Mesodermal cell (in vitro differentiated cells): ENCODE data around the gene RNF41.
A peak's percentile ranks its signal among the peaks of the same experiment; 100 is the strongest.

ENCODE experiments used
- H3K27ac ChIP-seq: 2 replicates; pipeline ENCODE4 v1.7.0; 2013; ENCODE audit warnings: mild to moderate bottlenecking, low read depth, low read length, moderate library complexity; ENCODE audit not compliant: severe bottlenecking
- H3K36me3 ChIP-seq: 2 replicates; pipeline ENCODE4 v1.7.1; 2013; ENCODE audit warnings: mild to moderate bottlenecking, low read length, moderate library complexity; ENCODE audit not compliant: control insufficient read depth, insufficient read depth
- H3K4me1 ChIP-seq: one replicate; pipeline ENCODE4 v1.7.1; 2013; ENCODE audit warnings: mild to moderate bottlenecking, low read length; ENCODE audit not compliant: insufficient read depth, control insufficient read depth, poor library complexity, severe bottlenecking
- H3K4me3 ChIP-seq: 2 replicates; pipeline ENCODE4 v1.7.0; 2013; ENCODE audit warnings: low read length, control low read depth, mild to moderate bottlenecking; ENCODE audit not compliant: insufficient read depth, poor library complexity, severe bottlenecking; ENCODE audit errors: extremely low read depth
- H3K9me3 ChIP-seq: 2 replicates; pipeline ENCODE4 v1.7.1; 2013; ENCODE audit warnings: mild to moderate bottlenecking, low read length, moderate library complexity; ENCODE audit not compliant: control insufficient read depth
- WGBS, 2 experiments: methylation state at CpG; one replicate each; pipeline ENCODE4 v1.1.5; 2013; ENCODE audit warnings: missing lambda C conversion rate in 2 of 2; ENCODE audit not compliant: insufficient coverage in 2 of 2; 5-methylcytosine and 5-hydroxymethylcytosine counted together

The RNF41 gene

GRCh38 chr12:56165369-56165768 lies 56.4 kb downstream of the RNF41 start:
- Histone ChIP-seq H3K4me1 (peaks cover 14% of the 10 kb centered on the region), H3K36me3 (peaks cover 93% of the 10 kb centered on the region)

GRCh38 chr12:56164345-56164729 lies 57.4 kb downstream of the RNF41 start:
- Histone ChIP-seq H3K9me3 (no peaks in the 10 kb centered on the region), H3K4me1 (peaks cover 18% of the 10 kb centered on the region), H3K36me3 (peaks cover 93% of the 10 kb centered on the region), H3K27ac (no peak overlapping the region), H3K4me3 (no peak overlapping the region)
- 97 to 98% methylated on average over 9 to 16 of the region's 17 CpGs for WGBS, 2 experiments

More at GRCh38 chr12:56165369-56165768, 56.4 kb downstream of the RNF41 start:
- H3K4me3 ChIP-seq, result no peak overlapping the region
- H3K9me3 ChIP-seq, result no peaks in the 10 kb centered on the region
- 90 to 96% methylated on average over 3 to 4 of the region's 4 CpGs for WGBS, 2 experiments
- H3K27ac ChIP-seq, result no peak overlapping the region

- no peak overlapping the region for H3K27ac ChIP-seq
- WGBS, 2 experiments, result 84 to 93% methylated on average over 3 to 9 of the region's 11 CpGs
Measured at GRCh38 chr12:56163533-56164344, 58.0 kb downstream of the RNF41 start.

GRCh38 chr12:56162468-56163290 lies 59.0 kb downstream of the RNF41 start:
- 78 to 87% methylated on average over 3 to 7 of the region's 11 CpGs for WGBS, 2 experiments
- no peaks in the 10 kb centered on the region for H3K9me3 ChIP-seq
- peaks cover 18% of the 10 kb centered on the region for H3K4me1 ChIP-seq
- H3K4me3 ChIP-seq, result no peak overlapping the region
- H3K36me3 ChIP-seq, result peaks cover 86% of the 10 kb centered on the region
- H3K27ac ChIP-seq, result peak overlapping the region; percentile 45

More at GRCh38 chr12:56163533-56164344, 58.0 kb downstream of the RNF41 start:
- Histone ChIP-seq H3K4me1 (peaks cover 18% of the 10 kb centered on the region), H3K36me3 (peaks cover 93% of the 10 kb centered on the region), H3K9me3 (no peaks in the 10 kb centered on the region), H3K4me3 (no peak overlapping the region)

GRCh38 chr12:56161690-56162351 lies 59.9 kb downstream of the RNF41 start:
- Histone ChIP-seq H3K36me3 (peaks cover 81% of the 10 kb centered on the region), H3K9me3 (no peaks in the 10 kb centered on the region), H3K27ac (peak overlapping the region; percentile 6), H3K4me3 (no peak overlapping the region), H3K4me1 (peaks cover 22% of the 10 kb centered on the region)
- WGBS, 2 experiments, result 90 to 95% methylated on average over 5 to 9 of the region's 10 CpGs

- Histone ChIP-seq H3K4me1 (peaks cover 25% of the 10 kb centered on the region), H3K4me3 (peak overlapping the region; percentile 99), H3K27ac (peak overlapping the region; percentile 88), H3K9me3 (no peaks in the 10 kb centered on the region), H3K36me3 (peaks cover 82% of the 10 kb centered on the region)
- WGBS, 2 experiments, result 89 to 96% methylated on average over 4 to 5 of the region's 11 CpGs
Measured at GRCh38 chr12:56160894-56161689, 60.6 kb downstream of the RNF41 start.

- peaks cover 82% of the 10 kb centered on the region for H3K36me3 ChIP-seq
- 80 to 81% methylated on average over 6 of the region's 7 CpGs for WGBS, 2 experiments
Measured at GRCh38 chr12:56160193-56160763, 61.4 kb downstream of the RNF41 start.

GRCh38 chr12:56159482-56160192 lies 62.1 kb downstream of the RNF41 start:
- H3K36me3 ChIP-seq, result peaks cover 82% of the 10 kb centered on the region
- peak overlapping the region; percentile 99 for H3K4me3 ChIP-seq
- 60 to 75% methylated on average over 6 to 7 of the region's 8 CpGs for WGBS, 2 experiments
- H3K4me1 ChIP-seq, result peaks cover 25% of the 10 kb centered on the region
- no peaks in the 10 kb centered on the region for H3K9me3 ChIP-seq
- peak overlapping the region; percentile 88 for H3K27ac ChIP-seq

More at GRCh38 chr12:56160193-56160763, 61.4 kb downstream of the RNF41 start:
- Histone ChIP-seq H3K9me3 (no peaks in the 10 kb centered on the region), H3K4me1 (peaks cover 25% of the 10 kb centered on the region), H3K27ac (peak overlapping the region; percentile 88), H3K4me3 (peak overlapping the region; percentile 99)

GRCh38 chr12:56158926-56159461 lies 62.7 kb downstream of the RNF41 start:
- Histone ChIP-seq H3K27ac (peak overlapping the region; percentile 88), H3K9me3 (no peaks in the 10 kb centered on the region), H3K36me3 (peaks cover 78% of the 10 kb centered on the region), H3K4me3 (peak overlapping the region; percentile 99), H3K4me1 (peaks cover 25% of the 10 kb centered on the region)
- WGBS, 2 experiments, result 0% methylated on average over 1 to 5 of the region's 6 CpGs
